NB4 (cell line): ENCODE measurements around the gene BAHCC1.

Experiments used
- CTCF ChIP-seq: IDR thresholded peaks from one replicate; pipeline ENCODE4 v1.5.1; 2012; ENCODE audit warnings: low read depth, low read length
- MYC ChIP-seq: IDR thresholded peaks from 2 replicates; pipeline ENCODE4 v1.6.1; 2011; ENCODE audit warnings: low read depth, low read length
- POLR2A ChIP-seq: IDR thresholded peaks from 2 replicates; pipeline ENCODE4 v1.6.1; 2011; ENCODE audit warnings: mild to moderate bottlenecking; ENCODE audit not compliant: insufficient read length; ENCODE audit errors: extremely low read depth

GRCh38 chr17:81432941-81433340, 37.7 kb downstream of the BAHCC1 start:
- TF ChIP-seq CTCF (no peak), POLR2A (no peak), MYC (no peak)
